A204.1 (cell line): ENCODE measurements around the gene SNCG.
"Not testable (repeated sequence)": the region's sequence is repeated elsewhere in the genome, so short reads cannot be mapped to it uniquely, and the experiment has no call there.

Source experiments
- FAIRE-seq: peaks from 2 replicates; lab custom pipeline; 2012; peaks lifted over from hg19 to GRCh38; lab: Jason Lieb, UNC

Gene SNCG

DNA sequence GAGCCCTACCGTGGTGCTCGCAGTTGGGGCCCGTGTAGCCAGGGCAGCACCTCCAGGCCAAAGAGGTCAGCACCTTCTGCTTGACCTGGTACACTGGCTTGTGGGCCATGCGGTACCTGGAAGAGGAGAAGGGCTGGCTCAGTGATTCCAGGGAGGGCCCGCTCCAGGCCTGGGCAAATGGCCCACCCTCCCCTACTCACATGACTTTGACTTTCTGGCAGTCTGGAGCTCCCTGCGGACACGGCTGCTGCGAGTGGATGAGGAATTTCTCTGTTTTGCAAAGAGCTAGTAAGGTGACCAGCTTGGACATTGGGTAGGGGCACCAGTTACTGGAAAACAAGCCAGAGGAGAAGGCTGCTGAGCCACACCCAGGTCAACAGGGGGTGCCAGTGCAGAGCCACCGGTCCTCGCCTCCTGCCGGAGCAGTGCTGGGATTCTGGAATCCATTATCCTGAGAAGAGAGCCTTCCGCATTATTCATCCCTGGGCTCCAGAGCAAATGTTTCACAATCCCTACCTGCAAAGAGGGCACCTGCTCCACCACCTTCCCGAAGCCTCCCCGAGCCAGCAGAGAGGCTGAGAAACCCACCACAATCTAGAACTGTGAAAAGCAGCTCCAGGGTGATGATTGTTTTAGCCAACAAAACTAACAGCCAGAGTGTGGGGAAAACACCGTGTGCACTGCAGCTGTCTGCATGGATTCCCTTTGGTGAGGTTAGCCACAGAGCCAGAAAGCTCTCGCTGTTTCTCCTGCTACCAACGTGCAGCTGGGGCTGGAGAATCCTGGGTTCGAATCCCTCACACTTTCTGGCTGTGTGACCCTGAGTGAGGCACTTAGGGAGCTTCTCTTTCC, 12.8 kb upstream of the SNCG start:
- no peak for FAIRE-seq

GRCh38 chr10:86946213-86947155, 11.9 kb upstream of the SNCG start:
- no peak for FAIRE-seq

DNA sequence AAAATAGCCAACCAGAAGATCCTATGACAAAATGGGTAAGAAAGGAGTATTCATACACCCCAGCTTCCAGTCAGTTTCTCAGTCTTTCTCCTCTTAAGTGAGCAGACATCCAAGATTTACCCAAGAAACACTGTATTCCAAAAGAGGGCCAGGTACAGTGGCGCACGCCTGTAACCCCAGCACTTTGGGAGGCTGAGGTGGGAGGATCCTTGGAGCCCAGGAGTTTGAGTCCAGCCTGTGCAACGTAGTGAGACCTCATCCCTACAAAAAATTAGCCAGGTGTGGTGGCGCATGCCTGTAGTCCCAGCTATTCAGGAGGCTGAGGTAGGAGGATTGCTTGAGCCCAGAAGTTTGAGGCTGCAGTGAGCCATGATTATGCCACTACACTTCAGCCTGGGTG, 10.6 kb upstream of the SNCG start:
- FAIRE-seq: not testable (repeated sequence)

DNA sequence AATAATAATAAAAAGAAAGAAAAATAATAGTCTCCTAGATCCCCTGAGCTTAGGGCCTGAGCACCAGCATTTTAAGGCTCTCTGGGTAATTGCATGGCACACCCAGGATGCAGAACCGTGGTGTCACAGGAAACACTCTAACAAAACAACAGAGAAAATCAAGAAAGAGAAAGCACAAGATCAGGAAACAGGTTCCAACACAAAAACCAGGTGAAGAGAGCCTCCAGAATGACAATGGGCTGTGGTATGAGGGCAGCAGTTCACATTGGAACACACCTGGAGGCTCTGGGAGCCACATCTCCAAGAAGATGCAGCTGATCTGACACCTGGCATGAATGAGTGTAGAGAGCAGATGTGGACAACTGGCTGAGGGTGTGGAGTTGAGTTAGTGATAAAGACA, 8.1 kb upstream of the SNCG start:
- FAIRE-seq: no peak

DNA sequence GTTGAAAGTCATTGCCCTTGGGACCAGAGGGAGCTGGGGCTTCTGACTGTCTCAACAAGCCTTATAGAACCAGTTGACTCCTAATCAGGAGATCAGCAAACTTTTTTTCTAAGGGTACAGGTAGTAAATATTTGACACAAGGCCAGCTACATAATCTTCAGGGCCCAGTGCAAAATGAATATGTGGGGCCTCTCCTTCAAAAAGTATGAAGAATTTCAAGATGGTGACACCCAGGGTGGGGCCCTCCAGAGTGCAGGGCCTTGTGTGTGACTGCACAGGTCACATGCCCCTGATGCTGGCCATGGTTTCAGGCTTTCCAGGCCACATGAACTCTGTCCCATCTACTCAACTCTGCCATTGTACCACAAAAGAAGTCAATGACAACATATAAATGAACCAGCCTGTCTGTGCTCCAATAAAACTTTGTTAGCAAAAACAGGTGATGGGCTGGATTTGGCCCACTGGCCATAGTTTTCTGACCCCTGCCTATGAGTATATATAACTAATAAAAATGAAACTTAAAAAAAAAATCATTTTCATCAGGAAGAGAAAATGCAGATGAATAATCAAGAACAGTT, 7.1 kb upstream of the SNCG start:
- no peak for FAIRE-seq

- no peak for FAIRE-seq
Measured at GRCh38 chr10:86952106-86952505, 6.3 kb upstream of the SNCG start.

- FAIRE-seq: not testable (repeated sequence)
Measured at GRCh38 chr10:86952697-86953096, 5.7 kb upstream of the SNCG start.

DNA sequence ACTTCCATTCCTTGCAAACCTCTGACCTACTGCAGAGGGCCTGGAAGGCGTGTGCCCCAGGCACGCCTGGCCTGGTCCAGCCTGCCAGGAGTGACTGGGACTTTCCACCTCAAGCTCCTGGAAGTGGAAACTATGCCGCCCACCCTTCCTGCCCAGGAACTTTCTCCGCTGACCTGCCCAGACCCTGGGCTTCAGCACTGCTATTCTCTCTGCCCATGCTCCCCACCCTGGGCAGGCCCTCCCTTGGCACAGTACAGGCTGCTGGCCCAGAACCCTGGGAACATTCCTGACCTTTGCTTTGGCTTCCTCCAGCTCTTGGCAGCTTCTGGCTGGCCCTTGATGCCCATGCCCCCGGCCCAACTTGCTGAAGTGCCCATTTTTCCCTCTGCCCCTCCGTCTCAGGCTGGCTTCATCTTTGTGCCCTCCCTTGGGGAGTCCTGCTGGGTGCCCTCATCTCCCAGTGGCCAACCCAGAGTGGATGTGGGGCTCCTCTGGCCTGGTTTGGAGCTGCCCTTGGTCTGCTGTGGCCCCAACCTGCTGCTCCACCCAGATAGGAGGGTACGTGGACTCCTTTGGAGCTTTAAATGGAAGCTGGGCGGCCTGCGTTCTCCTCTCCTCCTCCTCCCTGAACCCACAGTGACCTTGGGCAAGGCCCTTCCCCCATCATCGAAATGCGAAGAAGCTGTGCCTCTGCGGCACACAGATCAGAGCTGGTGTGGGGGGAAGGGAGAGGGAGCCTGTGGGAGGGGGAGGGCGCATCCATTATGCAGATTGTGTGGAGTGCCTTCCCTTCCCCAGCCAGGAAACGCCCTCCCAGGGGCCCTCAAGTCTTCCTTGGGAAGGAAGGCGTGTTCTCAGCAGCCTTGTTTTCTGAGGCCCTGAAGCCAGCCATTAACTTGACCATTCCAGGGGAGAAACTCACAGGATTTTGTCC, 4.4 kb upstream of the SNCG start:
- no peak for FAIRE-seq

DNA sequence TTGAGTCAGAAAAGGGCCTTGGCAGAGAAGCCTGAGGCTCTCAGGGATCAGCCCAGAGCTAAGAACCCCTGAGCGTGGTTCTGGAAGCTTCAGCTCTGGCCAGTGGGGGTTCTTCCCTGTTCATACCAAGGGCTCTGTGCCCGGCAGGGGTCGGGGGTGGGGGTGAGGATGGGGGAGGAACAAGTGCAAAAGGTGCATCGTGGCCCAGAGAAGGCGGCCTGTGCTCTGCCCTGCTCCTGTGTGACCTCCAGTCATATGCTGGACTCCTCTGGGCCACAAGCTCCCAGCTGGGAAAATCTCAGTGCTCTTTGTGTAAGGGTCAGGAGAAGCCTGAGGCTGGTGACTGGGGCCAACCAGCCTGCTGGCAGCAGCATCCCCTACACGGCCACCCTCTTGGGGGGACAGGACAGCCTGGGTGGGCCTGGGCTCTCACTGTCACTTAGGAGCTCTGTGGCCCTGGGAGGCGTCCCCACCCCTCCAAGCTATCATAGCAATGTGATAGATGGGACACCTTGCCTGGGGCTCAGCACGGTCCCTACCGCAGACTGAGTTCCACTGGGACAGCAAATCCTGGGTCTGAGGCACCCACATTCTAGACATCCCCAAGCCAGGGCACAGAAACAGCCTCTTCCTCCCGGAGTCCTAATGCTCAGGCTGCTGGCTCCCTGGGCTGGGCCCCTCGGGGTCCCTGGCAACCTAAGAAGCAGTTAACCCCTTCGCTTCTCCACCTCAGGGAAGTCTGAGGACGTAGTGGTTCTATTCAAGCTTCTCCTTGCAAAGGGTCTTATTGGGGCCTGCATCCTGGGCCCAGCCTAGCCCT, 3.5 kb upstream of the SNCG start:
- no peak for FAIRE-seq

DNA sequence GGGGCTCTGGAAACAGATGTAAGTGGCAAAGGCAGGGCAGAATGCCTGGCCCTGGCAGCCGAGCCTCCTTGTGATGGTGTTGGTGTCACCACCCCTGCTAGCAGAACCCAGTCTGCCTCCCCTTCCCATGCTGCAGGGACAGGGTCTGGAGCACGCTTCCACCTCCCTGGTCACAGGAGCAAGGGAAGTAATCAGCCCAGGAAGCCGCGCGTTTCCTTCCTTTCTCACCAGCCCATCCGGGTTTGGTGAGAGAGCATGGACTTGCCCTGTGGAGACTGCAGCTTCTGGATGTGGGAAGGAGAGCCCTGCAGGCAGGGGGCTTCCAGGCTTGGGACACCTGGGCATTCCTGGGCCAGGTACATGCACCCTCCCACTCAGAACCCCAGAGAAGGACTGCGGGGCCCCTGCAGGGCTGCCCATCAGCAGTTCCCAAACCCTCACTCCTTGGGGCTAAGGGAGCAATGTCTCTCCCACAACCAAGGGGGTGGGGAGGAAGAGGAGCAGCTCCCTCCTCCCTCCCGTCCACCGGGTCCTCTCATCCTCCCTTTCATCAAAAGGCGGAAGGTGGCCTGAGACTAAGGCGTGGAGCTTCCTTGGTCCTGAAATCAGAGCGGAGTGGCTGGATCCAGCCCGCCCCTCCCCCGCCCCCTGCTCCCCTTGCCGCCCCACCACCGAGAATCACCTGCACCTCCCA, 2.8 kb upstream of the SNCG start:
- FAIRE-seq: no peak

- no peak for FAIRE-seq
Measured at GRCh38 chr10:86956195-86956847, 2.1 kb upstream of the SNCG start.

GRCh38 chr10:86956848-86957448, 1.5 kb upstream of the SNCG start:
- no peak for FAIRE-seq

GRCh38 chr10:86957471-86958115, 806 bp upstream of the SNCG start, which contains the start of gene MMRN2:
TSS of gene MMRN2 (minus strand) at chr10:86957615. CDS start at chr10:86957541, 74 bp downstream.
- FAIRE-seq: no peak

- FAIRE-seq: no peak
Measured at GRCh38 chr10:86958901-86959736, 720 bp downstream of the SNCG start.

- no peak for FAIRE-seq
Measured at GRCh38 chr10:86959737-86960002, 1.3 kb downstream of the SNCG start.

- no peak for FAIRE-seq
Measured at GRCh38 chr10:86960003-86960862, 1.8 kb downstream of the SNCG start.

- FAIRE-seq: no peak
Measured at GRCh38 chr10:86960863-86961434, 2.5 kb downstream of the SNCG start.
